UCSD-AML1 (cell line): ENCODE data around the gene SMIM38.

Source experiments
- DNase-seq: peaks from one replicate; lab custom pipeline; 2025; ENCODE audit not compliant: unreplicated experiment; lab: John Stamatoyannopoulos, UW

SMIM38 gene

GRCh38 chr11:69158301-69159149, 2.8 kb downstream of the SMIM38 start:
- no peak for DNase-seq

- no peak for DNase-seq
These were observed 3.6 kb downstream of the SMIM38 start for GRCh38 chr11:69159150-69159852.

GRCh38 chr11:69160296-69161116, 4.8 kb downstream of the SMIM38 start:
- DNase-seq, result no peak

DNA sequence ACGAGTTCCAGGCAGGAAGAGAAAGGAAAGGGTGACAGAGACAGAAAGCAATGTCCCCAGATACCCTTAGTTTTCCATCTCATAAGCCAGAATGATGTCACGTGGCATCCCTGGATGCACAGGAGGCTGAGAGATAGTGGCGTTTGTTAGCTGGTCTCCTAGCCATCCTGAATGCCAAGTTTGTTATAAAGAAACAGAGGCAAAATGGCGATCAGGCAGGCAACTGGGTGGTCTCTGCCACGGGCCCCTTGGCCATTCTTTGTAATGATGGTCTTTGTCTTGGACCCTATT, 5.3 kb downstream of the SMIM38 start:
- DNase-seq, result no peak

DNA sequence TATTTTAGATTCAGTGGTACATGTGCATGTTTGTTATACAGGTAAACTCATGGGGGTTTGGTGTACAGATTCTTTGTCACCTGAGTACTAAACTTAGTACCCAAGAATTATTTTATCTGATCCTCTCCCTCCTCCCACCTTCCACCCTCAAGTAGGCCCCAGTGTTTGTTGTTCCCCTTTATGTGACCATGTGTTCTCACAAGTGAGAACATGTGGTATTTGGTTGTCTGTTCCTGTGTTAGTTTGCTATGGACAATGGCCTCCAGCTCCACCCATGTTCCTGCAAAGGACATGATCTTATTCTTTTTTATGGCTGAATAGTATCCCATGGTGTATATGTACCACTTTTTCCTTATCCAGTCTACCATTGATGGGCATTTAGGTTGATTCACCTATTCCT, 6.8 kb downstream of the SMIM38 start:
- DNase-seq, result no peak

- DNase-seq, result no peak
These were observed 8.1 kb downstream of the SMIM38 start for GRCh38 chr11:69163842-69164241.

- DNase-seq, result no peak
These were observed 9.1 kb downstream of the SMIM38 start for GRCh38 chr11:69164824-69165223.

DNA sequence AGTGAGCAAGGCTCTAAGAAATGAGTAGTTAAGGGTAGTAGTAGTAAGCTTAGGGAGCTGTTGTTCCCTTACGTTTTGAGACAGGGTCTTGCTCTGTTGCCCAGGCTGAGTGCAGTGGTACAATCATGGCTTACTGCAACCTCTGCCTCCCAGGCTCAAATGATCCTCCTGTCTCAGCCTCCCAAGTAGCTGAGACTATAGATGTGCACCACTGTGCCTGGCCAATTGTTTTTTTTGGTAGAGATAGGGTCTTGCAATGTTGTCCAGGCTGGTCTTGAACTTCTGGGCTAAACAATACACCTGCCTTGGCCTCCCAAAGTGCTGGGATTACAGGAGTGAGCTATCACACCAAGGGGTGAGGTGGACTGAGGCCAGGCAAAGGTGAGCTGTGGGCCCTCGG, 10.0 kb downstream of the SMIM38 start:
- DNase-seq, result no peak

DNA sequence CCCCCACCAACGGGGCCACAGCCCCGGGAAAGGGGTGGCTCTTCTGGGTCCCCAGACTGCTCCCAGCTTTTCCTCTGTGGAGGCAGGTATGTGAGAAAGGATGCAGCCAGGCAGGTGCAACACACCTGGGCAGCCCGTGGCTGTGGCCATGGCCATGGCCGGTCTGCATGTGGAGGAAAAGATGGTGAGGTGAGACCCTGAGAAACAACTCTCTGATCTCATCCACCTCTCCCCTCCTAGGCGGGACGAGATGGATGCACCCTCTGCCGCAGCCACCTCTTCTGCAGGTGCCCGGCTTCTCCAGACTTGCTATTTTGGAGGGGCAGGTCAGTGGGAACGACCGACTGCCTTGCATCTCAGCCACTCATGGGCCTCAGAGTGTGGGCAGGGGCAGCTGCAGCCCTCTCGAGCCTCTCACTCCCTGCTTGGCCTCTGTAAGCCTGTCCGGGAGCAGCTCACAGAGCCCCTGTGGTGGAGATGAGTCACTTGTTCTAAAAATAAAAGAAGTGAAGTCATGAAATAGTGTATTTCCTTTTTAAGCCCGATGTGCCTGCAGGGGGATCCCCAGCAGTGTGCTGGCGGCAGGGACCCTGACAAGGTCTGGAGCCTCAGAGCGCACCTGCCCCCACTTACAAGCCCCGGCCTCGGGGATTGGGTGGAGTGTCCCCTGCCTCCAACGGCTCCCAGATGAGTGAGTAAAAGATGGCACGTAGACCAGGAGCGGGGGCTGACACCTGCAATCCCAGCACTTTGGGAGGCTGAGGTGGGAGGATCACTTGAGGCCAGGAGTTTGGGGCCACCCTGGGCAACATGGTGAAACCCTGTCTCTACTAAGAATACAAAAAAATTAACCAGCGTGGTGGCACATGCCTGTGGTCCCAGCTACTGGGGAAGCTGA, 10.7 kb downstream of the SMIM38 start:
- DNase-seq, result peak; percentile 41

GRCh38 chr11:69167130-69167915, 11.6 kb downstream of the SMIM38 start:
- DNase-seq, result no peak

GRCh38 chr11:69167916-69168691, 12.4 kb downstream of the SMIM38 start:
- DNase-seq, result no peak

- DNase-seq, result no peak
These were observed 13.7 kb downstream of the SMIM38 start for GRCh38 chr11:69169479-69169878.

DNA sequence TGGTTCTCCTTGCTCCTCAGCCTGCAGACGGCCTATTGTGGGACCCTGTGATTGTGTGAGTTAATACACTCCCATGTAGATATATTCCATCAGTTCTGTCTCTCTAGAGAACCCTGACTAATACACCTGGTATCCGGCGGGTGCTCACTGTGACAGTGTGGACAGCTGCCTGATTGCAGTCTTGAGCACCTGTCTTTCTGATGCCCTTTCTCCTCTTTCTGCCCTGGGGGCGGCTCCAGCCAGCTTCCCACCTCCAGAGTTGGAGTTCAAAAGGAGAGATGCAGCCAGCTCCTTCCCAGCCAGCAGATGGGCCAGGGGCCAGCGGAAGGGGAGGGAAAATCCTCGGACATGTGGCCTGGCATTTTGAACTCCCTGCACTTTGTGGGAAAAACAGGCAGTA, 15.0 kb downstream of the SMIM38 start:
- DNase-seq, result no peak

DNA sequence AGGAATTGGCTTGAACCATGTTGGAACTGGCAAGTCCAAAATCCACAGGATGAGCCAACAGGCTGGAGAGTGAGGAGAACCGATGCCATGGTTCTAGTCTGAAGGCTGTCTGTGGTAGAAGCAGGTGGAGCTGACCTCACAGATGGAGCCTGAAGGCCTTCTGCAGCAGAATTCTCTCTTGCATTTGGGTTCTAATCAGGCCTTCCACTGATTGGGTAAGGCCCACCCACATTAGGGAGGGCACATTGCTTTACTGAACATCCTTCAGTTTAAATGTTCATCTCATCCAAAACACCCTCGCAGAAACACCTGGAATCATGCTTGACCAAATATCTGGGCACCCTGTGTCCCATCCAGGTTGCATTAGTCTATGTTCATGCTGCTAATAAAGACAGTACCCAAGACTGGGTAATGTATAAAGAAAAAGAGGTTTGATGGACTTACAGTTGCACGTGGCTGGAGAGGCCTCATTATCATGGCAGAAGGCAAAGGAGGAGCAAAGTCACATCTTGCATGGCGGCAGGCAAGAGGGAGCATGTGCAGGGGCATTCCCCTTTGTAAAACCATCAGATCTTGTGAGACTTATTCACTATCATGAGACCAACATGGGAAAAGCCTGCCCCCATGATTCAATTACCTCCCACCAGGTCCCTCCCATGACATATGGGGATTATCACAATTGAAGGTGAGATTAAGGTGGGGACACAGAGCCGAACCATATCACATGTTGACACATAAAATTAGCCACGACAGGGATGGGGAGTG, 15.9 kb downstream of the SMIM38 start:
- DNase-seq, result no peak

DNA sequence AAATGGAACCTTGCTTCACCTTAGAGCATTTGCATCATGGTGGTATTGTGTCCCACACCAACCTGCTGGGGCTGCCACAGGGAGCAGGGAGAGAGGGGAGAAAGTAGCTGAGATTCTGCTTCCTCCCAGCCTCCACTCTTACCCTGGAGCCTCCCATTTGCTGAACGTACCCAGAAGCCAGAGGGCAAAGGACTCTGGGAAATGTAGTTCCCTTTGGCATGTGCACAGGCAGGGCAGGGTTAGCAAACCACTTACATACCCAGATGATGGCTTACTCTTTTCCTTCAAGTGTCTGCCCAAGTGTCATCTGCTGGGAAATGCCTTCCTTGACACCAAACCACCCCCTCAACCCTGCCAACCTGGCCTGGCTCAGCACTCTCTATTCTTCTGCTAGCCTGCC, 16.9 kb downstream of the SMIM38 start:
- no peak for DNase-seq

GRCh38 chr11:69173331-69173730, 17.6 kb downstream of the SMIM38 start:
- no peak for DNase-seq

DNA sequence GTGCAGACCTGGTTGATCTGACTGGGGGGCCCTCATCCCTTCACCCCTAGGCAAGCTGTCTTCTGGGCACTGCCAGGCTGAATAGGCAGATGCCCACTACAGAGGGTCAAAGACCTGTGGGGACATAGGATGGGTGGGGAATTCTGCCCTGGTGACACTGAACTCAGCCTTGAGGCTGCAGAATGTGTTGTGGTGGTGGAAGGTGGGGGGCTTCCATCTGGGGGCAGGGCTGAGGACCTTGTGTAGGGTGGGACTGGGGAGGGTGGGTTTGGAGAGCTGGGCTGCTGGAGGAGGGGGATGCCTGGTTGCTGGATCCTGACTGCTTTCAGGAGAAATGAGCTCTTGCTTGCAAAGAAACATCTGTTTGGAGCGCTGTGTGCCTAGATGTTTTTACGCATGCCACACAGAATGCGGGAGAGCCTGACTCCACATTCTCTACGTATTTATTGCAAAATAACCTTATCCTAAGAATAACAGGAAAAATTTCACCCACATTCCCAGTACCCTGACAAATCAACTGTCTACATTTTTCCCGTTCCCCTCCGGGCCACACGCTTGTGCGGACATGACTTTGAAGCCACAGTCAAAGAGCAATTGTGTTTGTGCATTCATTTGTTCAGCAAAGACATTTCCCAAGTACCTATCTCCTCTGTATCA, 18.3 kb downstream of the SMIM38 start:
- no peak for DNase-seq

DNA sequence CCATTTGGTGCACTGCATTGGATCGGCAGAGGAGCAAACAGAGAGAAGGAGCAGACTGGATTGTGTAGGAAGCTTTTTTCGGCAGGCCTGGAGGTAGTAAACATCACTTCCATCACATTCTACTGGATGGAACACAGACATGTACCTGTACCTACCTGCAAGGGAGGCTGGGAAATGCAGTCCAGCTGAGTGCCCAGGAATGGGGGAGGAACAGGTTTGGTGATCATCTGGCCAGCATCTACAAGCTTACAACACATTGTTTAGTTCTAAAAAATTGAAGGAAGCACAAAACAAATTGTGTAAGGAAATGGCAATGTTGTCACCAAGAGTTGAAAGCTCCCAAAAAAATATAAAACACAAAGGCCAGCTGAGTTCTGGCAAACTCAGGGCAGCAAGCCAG, 19.1 kb downstream of the SMIM38 start:
- DNase-seq, result no peak
